SKM-1 treated with dmso at 0.1 percent for 144 hours (cell line): Measurements from ENCODE around the gene STRA8.

Experiments
- DNase-seq: peaks from one replicate; lab custom pipeline; 2025; ENCODE audit not compliant: unreplicated experiment; lab: John Stamatoyannopoulos, UW

Gene STRA8

GRCh38 chr7:135233570-135233969 is at the start of gene STRA8:
TSS of gene STRA8 (plus strand) at chr7:135233838. CDS start at chr7:135240525, 6,687 bp downstream.
- DNase-seq: no peak

DNA sequence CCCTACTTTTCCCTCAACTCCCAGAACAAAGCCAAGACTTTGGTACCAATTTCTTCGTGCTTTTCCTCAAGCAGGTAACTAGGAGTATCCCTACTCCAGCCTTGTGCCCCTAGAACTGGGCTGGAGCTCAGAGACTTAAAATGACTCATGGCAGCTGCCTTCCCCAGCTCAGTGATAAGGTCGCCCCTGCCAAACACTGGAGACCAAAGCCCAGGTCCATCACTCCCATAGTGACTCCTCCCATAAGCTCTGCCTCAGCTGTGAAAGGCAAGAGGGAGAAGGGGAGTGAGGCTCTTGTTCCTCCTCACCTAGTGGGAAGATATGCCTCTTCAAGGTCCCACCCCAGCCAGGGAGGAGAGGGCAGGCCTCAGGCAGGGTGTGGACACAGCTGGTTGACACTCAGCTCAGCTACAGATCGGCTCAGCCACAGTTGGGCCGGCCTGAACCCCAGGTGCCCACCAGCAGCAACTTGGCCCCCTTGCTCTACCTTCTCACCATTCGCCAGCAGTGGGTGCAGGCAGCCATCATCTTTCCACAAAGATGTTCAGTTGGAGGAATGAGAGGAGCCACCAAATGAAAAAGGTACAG is 49.3 kb upstream of the STRA8 start:
- DNase-seq: no peak

GRCh38 chr7:135185471-135186260 is 48.0 kb upstream of the STRA8 start:
- no peak for DNase-seq

GRCh38 chr7:135186261-135186540 is 47.4 kb upstream of the STRA8 start:
- no peak for DNase-seq

- DNase-seq: no peak
These were observed 46.8 kb upstream of the STRA8 start for GRCh38 chr7:135186841-135187253.

GRCh38 chr7:135188298-135188984 is 45.2 kb upstream of the STRA8 start:
- DNase-seq: no peak

DNA sequence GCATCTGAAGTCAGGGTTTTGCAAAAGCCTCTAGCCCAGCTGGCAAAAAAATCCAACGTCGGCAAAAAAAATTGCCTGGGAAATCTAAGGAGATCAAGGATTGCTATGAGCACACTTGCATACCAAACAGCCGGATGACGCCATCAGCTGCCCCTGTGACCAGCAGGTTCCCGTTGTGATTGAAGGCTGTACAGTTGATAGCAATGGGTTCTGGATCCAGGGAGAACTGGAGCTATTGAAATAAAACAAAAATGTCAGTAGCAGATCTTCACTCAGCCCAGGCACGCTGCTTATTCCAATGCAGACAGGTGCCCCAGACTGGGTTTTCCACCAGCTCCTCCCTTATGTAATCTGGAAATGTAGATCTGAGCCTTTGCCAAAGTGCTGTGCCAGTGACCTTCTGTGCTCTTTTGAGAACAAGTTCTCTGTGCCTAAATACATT is 44.4 kb upstream of the STRA8 start:
- DNase-seq: no peak

DNA sequence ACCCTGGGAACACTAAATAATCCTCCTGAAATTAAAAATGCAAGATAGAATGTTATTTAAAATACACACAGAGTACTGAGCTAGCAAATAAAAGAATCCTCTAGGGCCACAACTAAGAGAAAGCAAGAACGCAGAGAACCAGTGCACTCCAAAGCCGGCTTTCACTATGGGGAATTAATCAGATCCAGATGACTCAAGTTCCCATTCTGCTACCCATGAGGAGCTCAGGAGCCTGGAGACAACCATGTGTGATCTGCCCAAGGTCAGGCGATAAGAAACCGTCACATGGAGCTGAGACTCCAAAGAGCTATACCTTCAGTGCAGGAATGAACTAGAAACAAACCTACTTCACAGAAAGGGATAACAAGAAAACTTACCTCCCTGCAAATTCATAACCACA is 43.7 kb upstream of the STRA8 start:
- no peak for DNase-seq

DNA sequence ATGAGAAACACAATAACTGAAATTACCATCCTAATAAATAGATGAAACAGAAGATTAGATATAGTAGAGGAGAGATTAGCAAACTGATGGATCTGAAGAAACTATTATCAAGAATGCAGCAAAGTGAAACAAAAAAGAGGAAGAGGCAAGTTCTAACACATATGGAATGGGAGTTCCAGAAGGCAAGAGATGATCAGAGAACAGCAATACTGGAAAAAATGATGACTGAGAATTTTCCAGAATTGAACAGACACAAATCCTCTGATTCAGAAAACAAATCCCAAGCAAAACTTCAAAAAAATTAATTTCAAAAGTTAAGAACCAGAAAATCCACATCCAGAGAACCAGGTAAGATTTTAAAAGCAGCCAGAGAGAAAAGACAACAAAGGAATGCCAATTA is 42.9 kb upstream of the STRA8 start:
- DNase-seq: no peak

DNA sequence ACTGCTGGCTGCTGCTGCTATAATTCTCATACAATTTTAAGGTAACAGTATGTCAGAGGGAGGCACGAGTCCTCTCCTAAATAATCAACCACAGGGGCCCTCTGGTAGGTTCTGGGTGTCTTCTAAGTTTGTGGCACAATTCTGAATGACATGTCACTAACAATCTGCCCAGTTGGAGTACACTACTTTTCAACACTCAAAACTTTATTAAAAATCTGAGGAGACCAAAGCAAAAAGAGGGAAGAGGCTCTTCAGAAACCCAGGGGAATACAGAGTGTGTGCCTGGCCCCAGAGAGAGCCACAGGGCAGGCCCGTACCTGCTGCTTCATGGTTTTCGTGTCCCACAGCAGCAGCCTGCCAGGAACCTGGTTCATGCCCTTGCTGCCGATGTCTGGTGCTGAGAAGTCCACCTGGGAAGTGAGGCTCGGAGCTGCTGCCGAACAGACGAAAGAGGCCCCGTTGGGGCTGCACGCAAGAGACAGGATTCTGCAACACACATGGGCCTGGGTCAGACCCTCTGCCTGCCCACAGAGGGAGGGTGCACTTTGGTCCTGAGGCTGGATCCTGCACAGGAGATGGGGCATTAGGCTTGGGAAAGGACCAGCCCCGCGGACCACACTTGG is 40.6 kb upstream of the STRA8 start:
- no peak for DNase-seq

GRCh38 chr7:135193615-135194081 is 40.0 kb upstream of the STRA8 start:
- no peak for DNase-seq

GRCh38 chr7:135194494-135195095 is 39.0 kb upstream of the STRA8 start:
- DNase-seq: no peak

GRCh38 chr7:135195156-135195555 is 38.5 kb upstream of the STRA8 start:
- DNase-seq: no peak

GRCh38 chr7:135195968-135196629 is 37.5 kb upstream of the STRA8 start:
- DNase-seq: no peak

- no peak for DNase-seq
These were observed 36.3 kb upstream of the STRA8 start for GRCh38 chr7:135197343-135197742.

DNA sequence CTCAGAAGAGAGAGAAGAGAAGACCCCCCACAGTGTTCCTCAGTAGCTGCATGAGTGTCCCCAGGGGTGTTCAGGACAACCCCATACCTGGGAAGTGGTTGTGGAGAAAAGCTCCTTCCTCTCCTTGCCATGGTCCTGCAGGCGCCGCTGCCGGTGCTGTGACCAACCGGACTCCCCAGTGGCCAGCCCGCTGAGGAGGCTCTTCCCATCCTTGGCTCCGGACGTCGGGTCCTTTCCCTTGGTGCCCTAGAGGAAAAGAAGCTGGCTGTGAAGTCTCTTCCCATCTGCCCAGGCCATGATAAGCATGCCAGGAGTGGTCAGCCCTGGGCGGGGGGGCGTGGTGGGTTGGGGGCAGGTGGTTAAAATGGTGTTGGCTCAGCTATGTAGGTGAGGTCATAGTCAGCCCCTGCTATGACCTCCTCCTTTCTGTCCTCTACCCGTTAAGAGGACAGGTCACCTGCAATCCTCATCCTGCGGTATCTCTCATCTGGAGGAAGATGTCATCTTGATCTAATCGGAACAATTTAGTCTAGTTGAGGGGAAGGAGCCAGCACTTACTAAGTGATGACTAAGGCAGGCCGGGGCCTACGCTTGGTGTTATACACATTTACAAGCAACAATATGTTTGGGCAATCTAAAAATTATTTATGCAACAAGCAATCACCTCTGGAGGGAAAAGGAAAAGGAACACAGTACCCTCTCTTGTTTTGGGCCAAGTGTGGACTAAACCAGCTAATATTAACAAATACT is 35.6 kb upstream of the STRA8 start:
- DNase-seq: no peak

GRCh38 chr7:135199439-135199838 is 34.2 kb upstream of the STRA8 start:
- no peak for DNase-seq

DNA sequence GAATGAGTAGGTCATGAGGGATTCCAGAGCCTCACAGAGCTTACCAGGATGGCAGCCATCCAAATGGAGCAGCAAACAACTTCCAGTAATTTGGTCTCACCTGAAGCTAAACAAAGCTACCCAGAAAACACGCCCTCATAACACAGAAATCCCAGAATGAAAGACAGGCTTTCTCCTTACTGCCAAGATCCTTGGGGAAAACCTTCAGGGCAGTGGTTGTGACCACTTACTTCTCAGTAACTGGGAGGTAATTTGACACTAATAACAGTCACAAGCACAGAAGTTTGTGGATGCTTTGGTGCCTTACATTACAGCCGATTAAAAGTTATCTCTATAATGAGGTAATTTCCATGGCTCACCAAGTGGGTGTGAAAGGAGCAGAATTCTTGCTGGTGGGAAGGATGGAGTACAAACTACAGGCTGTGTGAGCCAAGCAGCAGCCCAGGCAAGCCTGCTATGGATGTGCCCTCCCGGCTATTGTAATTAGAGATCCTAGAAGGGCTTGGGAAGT is 32.8 kb upstream of the STRA8 start:
- no peak for DNase-seq

DNA sequence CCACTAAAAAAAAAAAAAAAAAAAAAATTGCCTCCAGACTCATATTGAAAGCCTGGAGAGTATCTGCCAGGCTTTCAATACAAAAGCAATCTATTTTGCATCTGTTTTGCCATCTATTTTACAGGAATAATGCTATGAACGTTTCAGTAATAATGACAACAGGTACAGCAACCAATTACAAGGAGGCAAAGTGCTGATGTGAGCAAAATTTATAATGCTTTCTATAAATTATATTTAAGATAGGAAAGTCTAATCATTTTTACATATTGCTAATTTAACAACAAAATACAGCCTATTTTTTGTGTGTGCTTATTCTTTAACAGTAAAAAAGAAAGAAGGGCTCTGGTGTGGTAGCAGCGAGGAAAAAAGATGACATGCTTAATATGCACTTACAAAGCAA is 32.3 kb upstream of the STRA8 start:
- no peak for DNase-seq

- no peak for DNase-seq
These were observed 29.3 kb upstream of the STRA8 start for GRCh38 chr7:135204341-135204749.
